Hepatocyte (in vitro differentiated cells): ENCODE data around the gene ISYNA1. TPM values are rescaled to one million over a fixed set of nuclear protein-coding genes. Genes with fewer than 3 reads are reported as not detected.

ENCODE experiments used
- DNase-seq: peaks from one replicate; pipeline ENCODE4 v3.0.0-alpha.2; 2016; ENCODE audit warnings: low spot score
- H2AFZ ChIP-seq: fragments of 200-600 bp; sonication (generic); 2 replicates; pipeline ENCODE4 v1.6.0; 2016; ENCODE audit warnings: antibody characterized with exemption, mild to moderate bottlenecking
- H3K27ac ChIP-seq: fragments of 200-600 bp; sonication (generic); 2 replicates; pipeline ENCODE4 v1.5.1; 2016; ENCODE audit warnings: mild to moderate bottlenecking
- H3K27me3 ChIP-seq: fragments of 200-600 bp; sonication (generic); 2 replicates; pipeline ENCODE4 v1.6.1; 2016
- H3K36me3 ChIP-seq: fragments of 200-600 bp; sonication (generic); replicated peaks from 2 replicates; pipeline ENCODE4 v1.5.1; 2016; ENCODE audit warnings: low read depth; ENCODE audit not compliant: insufficient read depth
- H3K4me1 ChIP-seq: fragments of 200-600 bp; sonication (generic); 2 replicates; pipeline ENCODE4 v1.5.1; 2016; ENCODE audit warnings: mild to moderate bottlenecking, moderate library complexity; ENCODE audit not compliant: insufficient read depth
- H3K4me2 ChIP-seq: fragments of 200-600 bp; sonication (generic); 2 replicates; pipeline ENCODE4 v1.6.0; 2016
- H3K4me3 ChIP-seq: fragments of 200-600 bp; sonication (generic); 2 replicates; pipeline ENCODE4 v1.5.1; 2016; ENCODE audit warnings: mild to moderate bottlenecking
- H3K79me2 ChIP-seq: fragments of 200-600 bp; sonication (generic); 2 replicates; pipeline ENCODE4 v1.6.0; 2017; ENCODE audit warnings: mild to moderate bottlenecking
- H3K9me2 ChIP-seq: fragments of 200-600 bp; sonication (generic); replicated peaks from 2 replicates; pipeline ENCODE4 v1.6.0; 2017; ENCODE audit warnings: mild to moderate bottlenecking; ENCODE audit not compliant: insufficient read depth
- H3K9me3 ChIP-seq: fragments of 200-600 bp; sonication (generic); 2 replicates; pipeline ENCODE4 v1.5.1; 2016; ENCODE audit warnings: low read depth, mild to moderate bottlenecking
- H4K20me1 ChIP-seq: fragments of 200-600 bp; sonication (generic); 2 replicates; pipeline ENCODE4 v1.6.0; 2016; ENCODE audit warnings: mild to moderate bottlenecking; ENCODE audit not compliant: insufficient read depth, poor library complexity, severe bottlenecking
- CTCF ChIP-seq: fragments of 200-600 bp; sonication (generic); IDR thresholded peaks from 2 replicates; pipeline ENCODE4 v1.5.1; 2016; ENCODE audit warnings: antibody characterized with exemption, mild to moderate bottlenecking; ENCODE audit not compliant: poor library complexity
- EZH2 ChIP-seq: fragments of 200-600 bp; sonication (generic); IDR thresholded peaks from 2 replicates; pipeline ENCODE4 v1.6.1; 2016; ENCODE audit warnings: antibody characterized with exemption, mild to moderate bottlenecking, borderline replicate concordance
- EZH2phosphoT487 ChIP-seq: fragments of 200-600 bp; sonication (generic); IDR thresholded peaks from one replicate; pipeline ENCODE4 v1.6.1; 2018; ENCODE audit warnings: antibody characterized with exemption, mild to moderate bottlenecking, low read depth, moderate library complexity; ENCODE audit not compliant: unreplicated experiment, severe bottlenecking
- WGBS: methylation state at CpG from one replicate; pipeline ENCODE4 v1.1.6; 2016; ENCODE audit warnings: low lambda C conversion rate; ENCODE audit errors: missing lambda C conversion rate; 5-methylcytosine and 5-hydroxymethylcytosine counted together
- microRNA-seq: library from miRNA; unstranded; fragments of <30 nt; microRNA quantifications from one replicate; pipeline ENCODE4, GENCODE V29; 2017
- polyA plus RNA-seq: library from polyadenylated mRNA; unstranded; fragments of >200 nt; fragmentation: Nextera tagmentation; extraction: Ambion mirVana; gene quantifications from 2 replicates; pipeline ENCODE4 v1.2.1, GENCODE V29; 2016
- small RNA-seq: library from RNA; depleted of rRNA; stranded (forward); fragments of <200 nt; gene quantifications from one replicate; pipeline ENCODE3, GENCODE V24; 2014
- total RNA-seq: library from RNA; depleted of rRNA; stranded (reverse); fragments of >200 nt; gene quantifications from 2 replicates; pipeline ENCODE4 v1.2.3, GENCODE V29; 2014

Gene ISYNA1
- total and polyA plus RNA-seq, 2 experiments from 2014 or later: 51.5 to 144 TPM

GRCh38 chr19:18384775-18385174, 53.2 kb downstream of the ISYNA1 start:
- 80% methylated on average over 7 of the region's 7 CpGs for WGBS
- peaks cover 23% of the 10 kb centered on the region for H3K4me1 ChIP-seq

More at GRCh38 chr19:18384775-18385174, 53.2 kb downstream of the ISYNA1 start:
- DNase-seq: no peak
- Histone ChIP-seq H3K9me3 (no peaks in the 10 kb centered on the region), H3K36me3 (no peaks in the 10 kb centered on the region), H3K27me3 (no peaks in the 10 kb centered on the region), H4K20me1 (no peaks in the 10 kb centered on the region), H3K4me3 (no peak overlapping the region), H2AFZ (no peak overlapping the region), H3K9me2 (no peaks in the 10 kb centered on the region), H3K27ac (peak overlapping the region; percentile 86), H3K79me2 (peaks cover 18% of the 10 kb centered on the region), H3K4me2 (no peak overlapping the region)
- TF ChIP-seq EZH2phosphoT487 (no peak), CTCF (no peak), EZH2 (no peak)

Small RNAs within 50 kb of the gene (microRNA-seq; reads per million reads assigned to microRNA genes)
- not detected for gene MIR3189

Small RNAs within 50 kb of the gene (small RNA-seq; reads per million reads assigned to genes)
- not detected for gene MIR3189

Other genes starting within 250 kb of the ISYNA1 start
- 31.8 and 36.9 TPM in 2 replicates for gene MPV17L2, start 244.9 kb downstream of the ISYNA1 start, total RNA-seq
- 22.4 and 26.0 TPM in 2 replicates for gene MPV17L2, start 244.9 kb downstream of the ISYNA1 start, polyA plus RNA-seq
- 0.60 and 2.2 TPM in 2 replicates for gene RAB3A, start 234.1 kb downstream of the ISYNA1 start, total RNA-seq
- 2.6 and 3.0 TPM in 2 replicates for gene RAB3A, start 234.1 kb downstream of the ISYNA1 start, polyA plus RNA-seq
- gene PDE4C, start 211.7 kb downstream of the ISYNA1 start, total RNA-seq: 0.43 and 0.72 TPM in 2 replicates
- gene PDE4C, start 211.7 kb downstream of the ISYNA1 start, polyA plus RNA-seq: 0.10 and 0.47 TPM in 2 replicates
- gene IQCN, start 163.7 kb downstream of the ISYNA1 start, total RNA-seq: 3.7 and 3.9 TPM in 2 replicates
- 1.5 and 2.3 TPM in 2 replicates for gene IQCN, start 163.7 kb downstream of the ISYNA1 start, polyA plus RNA-seq
- 307 and 379 TPM in 2 replicates for gene JUND, start 156.5 kb downstream of the ISYNA1 start, total RNA-seq
- gene JUND, start 156.5 kb downstream of the ISYNA1 start, polyA plus RNA-seq: 698 and 768 TPM in 2 replicates
- 185 and 202 TPM in 2 replicates for gene LSM4, start 115.1 kb downstream of the ISYNA1 start, total RNA-seq
- gene LSM4, start 115.1 kb downstream of the ISYNA1 start, polyA plus RNA-seq: 218 and 226 TPM in 2 replicates
- gene PGPEP1, start 97.5 kb downstream of the ISYNA1 start, total RNA-seq: 35.0 and 36.1 TPM in 2 replicates
- gene PGPEP1, start 97.5 kb downstream of the ISYNA1 start, polyA plus RNA-seq: 24.8 and 26.8 TPM in 2 replicates
- 106 and 123 TPM in 2 replicates for gene GDF15, start 52.0 kb downstream of the ISYNA1 start, total RNA-seq
- gene GDF15, start 52.0 kb downstream of the ISYNA1 start, polyA plus RNA-seq: 175 and 185 TPM in 2 replicates
- 0.16 TPM in 1 of 2 replicates, not detected in the other for gene LRRC25, start 40.5 kb downstream of the ISYNA1 start, total RNA-seq
- 0.36 and 1.5 TPM in 2 replicates for gene LRRC25, start 40.5 kb downstream of the ISYNA1 start, polyA plus RNA-seq
- gene SSBP4, start 18.7 kb downstream of the ISYNA1 start, total RNA-seq: 55.8 and 72.6 TPM in 2 replicates
- gene SSBP4, start 18.7 kb downstream of the ISYNA1 start, polyA plus RNA-seq: 156 and 169 TPM in 2 replicates
- 3.9 and 11.0 TPM in 2 replicates for gene ELL, start 83.9 kb upstream of the ISYNA1 start, total RNA-seq
- gene ELL, start 83.9 kb upstream of the ISYNA1 start, polyA plus RNA-seq: 15.0 and 18.1 TPM in 2 replicates
- 183 and 195 TPM in 2 replicates for gene FKBP8, start 105.4 kb upstream of the ISYNA1 start, total RNA-seq
- 247 and 262 TPM in 2 replicates for gene FKBP8, start 105.4 kb upstream of the ISYNA1 start, polyA plus RNA-seq
- 76.3 and 91.7 TPM in 2 replicates for gene KXD1, start 119.7 kb upstream of the ISYNA1 start, total RNA-seq
- 85.7 and 89.2 TPM in 2 replicates for gene KXD1, start 119.7 kb upstream of the ISYNA1 start, polyA plus RNA-seq
- 561 and 593 TPM in 2 replicates for gene UBA52, start 133.7 kb upstream of the ISYNA1 start, total RNA-seq
- gene UBA52, start 133.7 kb upstream of the ISYNA1 start, polyA plus RNA-seq: 470 and 498 TPM in 2 replicates
- gene REX1BD, start 150.7 kb upstream of the ISYNA1 start, total RNA-seq: 59.9 and 62.6 TPM in 2 replicates
- gene REX1BD, start 150.7 kb upstream of the ISYNA1 start, polyA plus RNA-seq: 105 and 131 TPM in 2 replicates
- gene CRLF1, start 168.7 kb upstream of the ISYNA1 start, total RNA-seq: 8.6 and 13.9 TPM in 2 replicates
- gene CRLF1, start 168.7 kb upstream of the ISYNA1 start, polyA plus RNA-seq: 28.4 and 42.2 TPM in 2 replicates
- gene TMEM59L, start 174.7 kb upstream of the ISYNA1 start, total RNA-seq: 0.40 and 1.5 TPM in 2 replicates
- 4.9 and 9.1 TPM in 2 replicates for gene TMEM59L, start 174.7 kb upstream of the ISYNA1 start, polyA plus RNA-seq
- 4.1 and 5.0 TPM in 2 replicates for gene KLHL26, start 198.9 kb upstream of the ISYNA1 start, total RNA-seq
- 3.9 and 7.6 TPM in 2 replicates for gene KLHL26, start 198.9 kb upstream of the ISYNA1 start, polyA plus RNA-seq
- 2.0 and 2.5 TPM in 2 replicates for gene CRTC1, start 245.5 kb upstream of the ISYNA1 start, total RNA-seq
- gene CRTC1, start 245.5 kb upstream of the ISYNA1 start, polyA plus RNA-seq: 4.5 and 4.8 TPM in 2 replicates